ENCODE measurements around the gene C19orf81.
A peak's percentile ranks its signal among the peaks of the same experiment; 100 is the strongest.
"Not testable (repeated sequence)": the region's sequence is repeated elsewhere in the genome, so short reads cannot be mapped to it uniquely, and the experiment has no call there.

Gene C19orf81

DNA sequence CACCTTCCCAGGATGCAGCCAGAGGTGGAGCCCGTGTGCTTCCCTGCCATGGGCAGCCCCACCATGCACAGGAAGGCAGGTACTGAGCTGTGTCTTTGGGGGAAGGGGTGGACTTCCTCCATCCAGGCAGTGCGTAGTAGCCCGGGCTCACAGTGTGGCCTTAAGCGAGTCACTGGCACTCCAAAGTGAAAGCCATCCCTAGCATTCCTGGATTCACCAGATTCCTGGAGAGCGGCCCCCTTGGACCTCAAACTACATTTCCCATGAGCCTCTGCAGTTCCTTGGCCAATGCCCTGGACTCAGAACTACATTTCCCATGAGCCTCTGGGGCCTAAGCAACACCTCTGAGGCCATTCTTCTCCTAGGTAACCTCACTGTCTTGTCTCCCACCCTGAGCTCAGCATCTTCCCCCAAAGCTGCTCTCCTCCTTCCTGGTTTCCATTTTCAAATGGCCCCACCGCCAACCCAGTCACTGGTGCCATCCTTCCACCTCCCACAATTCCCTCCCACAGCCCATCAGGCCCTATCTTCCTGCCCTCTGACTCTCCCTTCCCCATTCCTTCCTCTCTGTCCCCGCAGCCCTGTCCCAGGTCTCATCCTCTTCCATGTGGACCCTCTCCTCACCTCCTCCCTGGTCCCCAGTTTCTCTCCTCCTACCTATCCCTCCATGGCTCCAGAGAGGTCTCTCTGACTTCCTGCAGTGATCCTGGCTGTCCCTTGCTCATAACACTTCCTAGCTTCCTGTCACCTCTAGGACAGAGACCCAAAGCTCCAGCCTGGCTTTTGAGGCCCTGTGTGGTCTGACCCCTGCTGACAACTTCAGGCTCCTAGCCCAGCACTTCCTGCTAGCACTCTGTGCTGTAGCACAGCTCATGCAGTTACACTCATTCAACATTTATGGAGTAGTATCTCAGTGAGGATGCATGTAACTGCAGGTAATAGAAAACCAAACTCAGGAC is at the start of gene C19orf81:
C19orf81 (plus strand) TSS at position 13 of the 959 bp plus-strand sequence; CDS start at position 13, 0 bp downstream.
- DNase-seq (ENCODE audit: low spot score): no peak

DNA sequence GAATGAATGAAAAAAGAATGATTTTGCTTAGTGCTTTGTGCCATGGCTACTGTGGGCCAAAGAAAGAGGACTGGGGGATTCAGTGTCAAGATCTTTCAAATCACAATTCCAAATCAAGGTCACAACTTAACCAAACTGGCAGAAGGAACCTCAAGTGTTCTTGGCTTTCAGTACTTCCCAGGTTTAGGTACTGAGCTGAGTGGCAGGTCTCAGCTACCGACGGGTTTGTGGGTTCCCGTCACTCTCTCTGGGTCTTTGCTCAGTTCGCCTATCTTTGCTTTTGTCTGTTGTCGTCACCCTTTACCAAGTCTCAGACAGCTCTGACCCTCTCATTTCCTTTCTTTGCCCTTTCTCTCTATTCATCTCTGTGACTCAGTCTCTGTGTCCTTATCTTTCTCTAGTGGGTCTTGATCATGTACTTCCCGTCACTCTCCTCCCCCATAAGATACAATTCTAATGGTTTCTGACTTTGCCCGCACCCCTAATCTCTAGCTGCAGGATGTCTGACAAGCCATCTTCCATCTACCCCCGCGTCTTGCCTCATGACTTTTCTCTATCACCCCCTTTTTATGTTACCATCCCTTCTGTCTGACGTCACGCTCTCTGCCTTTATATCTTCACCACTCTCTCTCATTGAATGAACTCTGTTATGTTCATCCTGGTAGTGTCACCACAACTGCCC is 47.7 kb upstream of the C19orf81 start:
- DNase-seq (ENCODE audit: low spot score): no peak

DNA sequence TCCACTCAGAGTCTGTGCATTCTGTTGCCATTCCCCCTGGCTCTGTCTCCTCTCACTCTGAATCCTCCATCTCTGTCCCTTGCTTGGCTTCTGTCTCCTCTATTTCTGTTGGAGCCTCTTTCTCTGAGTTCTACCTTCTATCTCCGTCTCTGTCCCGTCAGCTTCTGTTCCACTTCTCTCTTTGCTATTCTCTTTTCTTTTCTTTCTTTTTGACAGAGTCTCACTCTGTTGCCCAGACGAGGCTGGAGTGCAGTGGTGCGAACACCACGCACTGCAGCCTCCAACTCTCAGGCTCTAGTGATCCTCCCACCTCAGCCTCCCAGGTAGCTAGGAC is 47.2 kb upstream of the C19orf81 start:
- DNase-seq (ENCODE audit: low spot score): no peak

DNA sequence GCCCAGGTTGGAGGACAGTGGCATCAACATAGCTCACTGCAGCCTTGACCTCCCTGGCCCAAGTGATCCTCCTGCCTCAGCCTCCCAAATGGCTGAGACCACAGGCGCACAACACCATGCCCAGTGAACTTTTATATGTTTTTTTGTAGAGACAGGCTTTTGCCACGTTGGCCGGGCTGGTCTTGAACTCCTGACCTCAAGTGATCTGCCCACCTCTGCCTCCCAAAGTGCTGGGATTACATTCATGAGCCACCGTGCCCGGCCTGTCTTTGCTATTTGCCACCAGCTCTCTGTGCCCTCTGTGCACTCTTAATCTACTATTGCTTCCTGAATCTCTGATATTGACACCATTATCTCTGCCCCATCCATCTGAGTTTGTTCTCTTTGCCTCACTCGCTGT is 46.7 kb upstream of the C19orf81 start:
- no peak for DNase-seq (ENCODE audit: low spot score)

DNA sequence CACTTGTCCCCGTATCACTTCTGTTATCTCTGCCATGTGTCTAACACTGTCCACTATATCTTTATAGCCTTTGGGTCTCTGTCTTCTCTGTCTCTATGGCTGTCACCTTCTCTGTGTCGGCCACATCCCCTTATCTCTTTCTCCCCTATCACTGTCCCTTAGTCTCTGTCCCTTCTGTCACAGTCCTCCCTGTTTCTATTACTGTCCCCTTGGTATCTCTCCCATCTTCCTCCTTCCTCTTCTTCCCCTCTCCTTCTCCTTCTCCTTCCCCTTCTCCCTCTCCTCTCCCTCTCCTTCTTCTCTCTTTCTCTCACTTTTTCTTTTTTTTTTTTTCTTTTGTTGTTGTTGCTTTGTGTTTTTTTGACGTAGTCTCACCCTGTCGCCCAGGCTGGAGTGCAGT is 46.3 kb upstream of the C19orf81 start:
- no peak for DNase-seq (ENCODE audit: low spot score)

DNA sequence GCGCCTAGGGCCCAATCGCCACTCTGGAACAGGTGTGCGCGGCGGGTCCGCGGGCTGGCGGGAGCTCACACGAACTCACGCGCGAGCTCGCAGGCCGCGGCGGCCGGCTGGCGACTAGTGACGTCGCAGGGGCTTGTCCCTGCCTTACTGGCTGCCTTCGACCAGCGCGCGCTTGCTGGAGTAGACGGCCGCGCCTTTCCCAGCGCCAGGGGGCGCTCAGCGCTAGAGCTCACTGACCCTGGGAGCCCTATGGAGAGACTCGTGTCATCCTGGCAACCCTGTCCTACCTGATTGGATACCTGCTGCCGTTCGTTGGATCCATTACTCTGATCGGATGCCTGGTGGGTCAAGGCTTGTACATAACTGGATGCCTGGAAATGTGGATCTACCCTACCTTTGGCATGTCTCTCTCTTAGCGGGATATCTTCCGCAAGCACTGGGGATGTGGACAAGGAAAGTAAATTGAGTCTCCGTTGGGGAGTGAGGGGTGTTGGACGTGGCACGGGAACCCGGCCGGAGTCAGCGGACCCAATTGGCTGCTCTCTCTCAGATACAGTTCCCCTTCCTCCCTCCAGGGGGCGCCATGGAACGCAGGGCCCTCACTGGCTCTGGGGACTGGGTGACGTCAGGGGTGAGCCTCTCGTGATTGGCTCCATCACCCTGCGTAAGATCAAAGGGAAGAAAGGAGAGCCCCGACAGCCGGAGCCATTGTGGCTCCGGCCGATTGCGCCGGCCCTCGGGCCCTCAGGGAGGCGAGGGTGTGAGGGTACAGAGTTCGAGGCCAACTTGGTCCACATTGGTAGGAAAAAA is 44.8 kb upstream of the C19orf81 start:
- not testable (repeated sequence) for DNase-seq (ENCODE audit: low spot score)

DNA sequence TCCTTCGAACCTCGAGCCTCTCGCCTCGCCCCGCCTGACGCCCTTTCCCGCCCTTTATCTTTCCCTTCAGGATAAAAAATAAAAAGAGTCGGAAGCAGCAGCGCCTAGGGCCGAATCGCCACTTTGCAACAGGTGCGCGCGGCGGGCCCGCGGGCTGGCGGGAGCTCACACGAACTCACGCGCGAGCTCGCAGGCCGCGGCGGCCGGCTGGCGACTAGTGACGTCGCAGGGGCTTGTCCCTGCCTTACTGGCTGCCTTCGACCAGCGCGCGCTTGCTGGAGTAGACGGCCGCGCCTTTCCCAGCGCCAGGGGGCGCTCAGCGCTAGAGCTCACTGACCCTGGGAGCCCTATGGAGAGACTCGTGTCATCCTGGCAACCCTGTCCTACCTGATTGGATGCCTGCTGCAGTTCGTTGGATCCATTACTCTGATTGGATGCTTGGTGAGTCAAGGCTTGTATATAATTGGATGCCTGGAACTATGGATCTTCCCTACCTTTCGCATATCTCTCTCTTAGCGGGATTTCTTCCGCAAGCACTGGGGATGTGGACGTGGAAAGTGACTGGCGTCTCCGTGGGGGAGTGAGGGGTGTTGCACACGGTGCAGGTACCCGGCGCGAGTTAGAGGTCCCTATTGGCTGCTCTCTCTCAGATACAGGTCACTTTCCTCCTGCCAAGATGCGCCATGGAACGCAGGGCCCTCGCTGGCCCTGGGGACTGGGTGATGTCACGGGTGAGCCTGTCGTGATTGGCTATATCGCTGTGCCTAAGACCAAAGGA is 43.0 kb upstream of the C19orf81 start:
- DNase-seq (ENCODE audit: low spot score): peak; percentile 11

DNA sequence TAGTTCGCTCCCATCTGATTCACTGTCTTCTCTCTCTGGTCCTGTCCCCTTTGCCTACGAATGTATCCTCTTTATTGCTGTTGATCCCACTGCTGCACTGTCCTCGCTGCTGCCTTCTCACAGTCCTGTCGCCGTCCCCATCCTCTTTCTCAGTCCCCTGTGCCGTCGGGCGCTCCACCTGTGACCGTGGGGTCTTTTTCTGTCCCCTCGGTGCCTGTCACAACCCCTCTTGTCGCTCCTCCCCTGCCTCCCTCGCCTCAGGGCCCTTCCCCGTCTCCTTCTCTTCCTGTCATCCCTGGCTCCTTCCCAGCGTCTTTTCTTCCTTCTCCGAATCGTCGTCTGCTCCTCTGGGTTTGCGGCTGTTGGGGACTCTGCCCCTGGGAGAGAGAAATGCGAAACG is 41.9 kb upstream of the C19orf81 start:
- no peak for DNase-seq (ENCODE audit: low spot score)

DNA sequence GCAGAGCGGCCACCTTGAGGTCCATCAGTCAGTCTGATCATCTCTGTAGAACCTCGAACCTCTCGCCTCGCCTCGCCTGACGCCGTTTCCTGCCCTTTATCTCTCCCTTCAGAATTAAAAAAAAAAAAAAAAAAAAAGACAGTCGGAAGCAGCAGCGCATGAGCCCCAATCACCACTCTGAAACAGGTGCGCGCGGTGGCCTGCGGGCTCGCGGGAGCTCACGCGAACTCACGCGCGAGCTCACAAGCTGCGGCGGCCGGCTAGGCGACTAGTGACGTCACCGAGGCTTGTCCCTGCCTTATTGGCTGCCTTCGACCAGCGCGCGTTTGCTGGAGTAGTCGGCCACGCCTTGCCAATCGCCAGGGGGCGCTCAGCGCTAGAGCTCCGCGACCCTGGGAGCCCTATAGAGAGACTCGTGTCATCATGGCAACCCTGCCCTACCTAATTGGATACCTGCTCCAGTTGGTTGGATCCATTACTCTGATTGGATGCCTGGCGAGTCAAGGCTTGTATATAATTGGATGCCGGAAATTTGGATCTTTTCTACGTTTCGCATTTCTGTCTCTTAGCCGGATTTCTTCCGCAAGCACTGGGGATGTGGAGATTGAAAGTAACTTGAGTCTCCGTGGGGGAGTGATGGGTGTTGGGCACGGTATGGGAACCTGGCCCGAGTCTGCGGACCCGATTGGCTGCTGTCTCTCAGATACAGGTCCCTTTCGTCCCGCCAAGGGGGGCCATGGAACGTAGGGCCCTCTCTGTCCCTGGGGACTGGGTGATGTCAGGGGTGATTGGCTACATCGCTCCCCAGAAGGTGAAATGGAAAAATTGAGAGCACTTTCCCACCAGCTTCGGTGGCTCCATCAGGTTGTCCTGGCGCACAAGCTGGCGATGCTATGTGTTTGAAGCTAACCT is 41.1 kb upstream of the C19orf81 start:
- DNase-seq (ENCODE audit: low spot score): peak; percentile 79

DNA sequence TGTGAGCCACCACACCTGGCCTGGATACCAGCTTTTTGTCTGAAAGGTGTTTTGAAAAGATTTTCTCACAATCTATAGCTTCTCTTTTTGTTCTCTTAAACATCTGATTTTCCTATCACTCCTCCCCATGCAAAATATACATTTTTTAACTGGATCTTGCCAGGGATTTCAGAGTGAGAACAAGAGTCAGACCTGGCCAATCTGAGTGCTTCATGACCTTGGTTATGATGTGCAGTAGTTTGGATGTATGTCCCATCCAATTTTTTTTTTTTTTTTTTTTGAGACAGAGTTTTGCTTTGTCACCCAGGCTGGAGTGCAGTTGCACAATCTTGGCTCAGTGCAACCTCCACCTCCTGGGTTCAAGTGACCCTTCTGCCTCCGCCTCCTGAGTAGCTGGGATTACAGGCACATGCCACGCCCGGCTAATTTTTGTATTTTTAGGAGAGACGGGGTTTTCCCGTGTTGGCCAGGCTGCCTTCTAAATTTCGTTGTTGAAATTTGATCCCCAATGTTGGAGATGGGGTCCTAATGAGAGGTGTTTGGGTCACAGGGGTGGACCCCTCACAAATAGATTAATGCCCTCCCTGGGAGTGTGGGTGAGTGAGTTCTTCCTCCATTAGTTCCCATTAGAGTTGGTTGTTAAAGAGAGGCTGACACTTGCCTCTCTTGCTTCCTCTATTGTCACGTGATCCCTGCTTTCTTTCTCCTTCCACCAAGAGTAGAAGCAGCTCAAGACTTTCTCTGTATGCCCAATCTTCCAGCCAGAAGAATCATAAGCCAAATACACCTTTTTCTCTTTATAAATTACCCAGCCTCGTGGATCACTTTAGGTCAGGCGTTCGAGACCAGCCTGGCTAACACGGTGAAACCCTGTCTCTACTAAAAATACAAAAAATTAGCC is 36.5 kb upstream of the C19orf81 start:
- not testable (repeated sequence) for DNase-seq (ENCODE audit: low spot score)

DNA sequence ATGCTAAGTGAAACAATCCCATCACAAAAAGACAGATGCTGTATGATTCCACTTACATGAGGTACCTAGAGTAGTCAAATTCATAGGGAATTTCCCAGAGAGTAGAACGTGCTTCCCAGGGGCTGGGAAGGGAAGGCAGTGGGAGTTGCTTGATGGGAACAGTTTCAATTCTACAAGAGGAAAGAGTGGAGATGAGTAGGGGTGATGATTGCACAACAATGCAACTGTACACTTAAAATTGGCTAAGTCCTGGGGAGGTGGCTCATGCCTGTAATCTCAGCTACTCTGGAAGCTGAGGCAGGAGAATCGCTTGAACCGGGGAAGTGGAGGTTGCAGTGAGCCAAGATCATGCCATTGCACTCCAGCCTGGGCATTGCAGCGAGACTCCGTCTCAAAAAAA is 30.9 kb upstream of the C19orf81 start:
- not testable (repeated sequence) for DNase-seq (ENCODE audit: low spot score)

DNA sequence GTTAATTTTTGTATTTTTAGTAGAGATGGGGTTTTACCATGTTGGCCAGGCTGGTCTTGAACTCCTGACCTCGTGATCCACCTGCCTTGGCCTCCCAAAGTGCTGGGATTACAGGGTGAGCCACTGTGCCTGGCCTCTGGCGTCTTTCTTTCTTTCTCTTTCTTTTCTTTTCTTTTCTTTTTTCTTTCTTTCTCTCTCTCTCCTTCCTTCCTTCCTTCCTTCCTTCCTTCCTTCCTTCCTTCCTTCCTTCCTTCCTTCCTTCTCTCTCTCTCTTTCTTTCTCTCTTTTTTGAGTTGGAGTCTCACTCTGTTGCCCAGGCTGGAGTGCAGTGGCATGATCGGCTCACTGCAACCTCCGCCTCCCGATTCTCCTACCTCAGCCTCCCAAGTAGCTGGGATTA is 30.1 kb upstream of the C19orf81 start:
- not testable (repeated sequence) for DNase-seq (ENCODE audit: low spot score)

DNA sequence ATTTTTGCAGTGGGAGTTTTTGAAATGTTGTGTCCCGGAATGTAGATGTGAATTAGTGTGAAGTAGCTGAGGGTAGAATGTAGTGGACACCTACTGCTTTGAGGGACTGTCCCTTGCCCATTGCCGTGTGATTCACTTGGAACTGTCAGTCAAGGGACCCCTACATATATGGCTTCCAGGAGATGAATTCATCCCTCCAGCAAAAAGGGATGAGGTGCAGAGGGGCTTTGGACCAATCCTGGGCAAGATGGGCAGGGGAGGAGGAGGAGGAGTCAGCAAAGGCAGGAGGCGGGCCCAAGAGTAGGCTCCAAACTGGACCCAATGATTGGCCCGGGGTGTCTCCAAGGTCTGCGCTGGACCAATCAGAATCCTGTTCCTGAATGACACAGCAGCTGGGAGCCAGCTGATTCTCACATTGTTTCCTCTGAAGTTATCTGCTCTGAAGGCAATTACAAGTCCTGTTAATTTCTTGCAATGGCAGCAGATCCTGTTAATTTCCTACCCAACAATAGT is 28.8 kb upstream of the C19orf81 start:
- DNase-seq (ENCODE audit: low spot score): not testable (repeated sequence)

DNA sequence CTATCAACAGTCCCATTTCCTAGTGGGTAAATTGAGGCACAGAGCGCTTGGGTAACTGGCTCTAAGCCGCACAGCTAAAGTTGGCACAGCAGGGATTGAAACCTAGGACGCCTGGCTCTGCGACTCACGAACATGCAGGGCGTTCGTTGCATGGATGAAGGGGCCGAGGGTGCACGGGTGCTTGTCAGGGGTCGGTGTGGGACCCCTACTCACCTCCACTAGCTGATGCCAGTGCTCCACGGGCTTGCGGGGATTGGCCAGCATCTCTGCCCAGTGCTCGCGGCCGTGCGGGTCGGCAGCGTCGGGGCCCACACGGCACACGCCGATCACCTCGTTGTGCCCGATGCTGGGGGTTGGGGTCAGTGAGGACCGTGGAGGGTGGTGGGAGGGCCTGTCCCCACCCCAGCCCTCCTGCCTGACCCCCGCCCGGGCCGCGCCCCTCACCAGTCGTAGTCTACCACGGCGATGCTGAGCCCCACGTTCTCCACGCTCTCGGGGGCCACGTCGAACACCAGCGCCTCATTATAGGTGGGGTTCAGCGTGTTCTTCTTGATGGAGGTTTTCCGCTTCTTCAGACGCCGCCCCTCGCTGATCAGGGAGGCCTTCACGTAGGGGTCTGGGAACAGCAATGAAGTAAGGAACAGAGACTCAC is 24.2 kb upstream of the C19orf81 start:
- no peak for DNase-seq (ENCODE audit: low spot score)

DNA sequence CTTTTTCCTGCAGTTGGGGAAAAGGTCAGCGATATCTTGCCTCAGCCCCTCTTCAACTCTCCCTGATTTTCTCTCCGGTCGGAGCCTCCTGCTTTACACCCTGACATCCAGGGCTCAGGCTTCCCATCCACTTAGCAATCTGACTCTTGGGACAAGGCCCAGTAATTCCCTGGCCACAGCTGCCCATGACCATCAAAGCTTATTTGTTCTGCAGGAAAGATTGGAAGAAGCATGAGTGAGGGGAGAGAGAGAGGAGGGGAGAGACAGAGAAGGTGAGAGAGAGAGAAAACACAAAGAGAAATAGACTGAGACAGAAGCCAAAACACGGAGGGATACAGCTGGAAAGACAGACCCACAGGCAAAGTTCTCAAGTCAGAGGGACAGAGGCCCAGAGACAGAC is 23.2 kb upstream of the C19orf81 start:
- DNase-seq (ENCODE audit: low spot score): no peak

DNA sequence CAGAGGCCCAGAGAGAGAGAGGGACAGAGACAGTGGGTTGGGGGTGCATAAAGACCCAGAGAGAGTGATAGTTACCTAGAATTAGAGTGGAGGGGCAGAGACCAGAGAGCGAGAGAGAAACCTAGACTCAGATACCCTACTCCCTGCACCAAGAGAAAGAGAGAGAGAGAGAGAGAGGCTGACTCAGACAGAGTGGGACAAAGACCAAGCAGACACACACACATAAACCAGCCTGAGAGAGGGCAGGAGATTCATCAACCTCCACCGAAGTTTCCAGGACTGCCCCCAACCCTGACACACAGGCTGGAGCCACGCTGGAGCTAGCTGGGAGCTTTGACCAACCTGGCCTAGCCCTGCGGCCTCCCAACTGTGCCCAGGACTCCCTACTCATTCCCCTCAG is 22.4 kb upstream of the C19orf81 start:
- no peak for DNase-seq (ENCODE audit: low spot score)

DNA sequence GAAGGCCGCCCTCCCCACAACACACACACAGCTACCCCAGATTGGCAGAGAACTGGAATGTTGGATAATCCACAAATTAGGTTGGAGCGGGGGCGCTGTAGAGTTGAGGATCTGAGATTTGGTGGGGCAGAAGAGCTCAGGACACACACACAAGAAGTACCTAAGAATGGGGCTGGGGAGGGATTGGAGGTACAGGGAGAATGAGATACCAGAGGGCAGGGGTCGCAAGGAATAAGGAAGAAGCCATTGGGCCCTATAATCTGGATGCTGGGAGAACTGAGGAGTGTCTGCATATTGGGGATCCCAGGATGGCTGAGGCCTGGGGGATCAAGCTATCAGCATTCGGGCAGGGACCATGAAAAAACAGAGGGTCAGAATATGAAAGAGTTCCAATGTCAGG is 21.1 kb upstream of the C19orf81 start:
- no peak for DNase-seq (ENCODE audit: low spot score)

DNA sequence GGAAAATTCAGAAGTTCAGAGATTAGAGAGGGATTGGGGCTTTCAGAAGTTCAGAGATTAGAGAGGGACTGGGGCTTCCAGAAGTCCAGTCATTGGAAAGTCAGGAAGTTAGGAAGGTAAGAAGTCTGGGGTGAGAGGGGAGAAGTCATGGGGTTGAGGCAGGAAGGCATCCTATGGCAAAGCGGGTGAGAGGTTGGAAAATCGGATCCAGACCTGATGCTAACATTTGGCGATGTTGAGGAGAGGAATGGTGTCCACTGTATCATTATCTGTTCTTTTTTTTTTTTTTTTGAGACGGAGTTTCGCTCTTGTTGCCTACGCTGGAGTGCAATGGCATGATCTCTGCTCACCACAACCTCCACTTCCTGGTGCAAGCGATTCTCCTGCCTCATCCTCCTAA is 20.7 kb upstream of the C19orf81 start:
- no peak for DNase-seq (ENCODE audit: low spot score)

DNA sequence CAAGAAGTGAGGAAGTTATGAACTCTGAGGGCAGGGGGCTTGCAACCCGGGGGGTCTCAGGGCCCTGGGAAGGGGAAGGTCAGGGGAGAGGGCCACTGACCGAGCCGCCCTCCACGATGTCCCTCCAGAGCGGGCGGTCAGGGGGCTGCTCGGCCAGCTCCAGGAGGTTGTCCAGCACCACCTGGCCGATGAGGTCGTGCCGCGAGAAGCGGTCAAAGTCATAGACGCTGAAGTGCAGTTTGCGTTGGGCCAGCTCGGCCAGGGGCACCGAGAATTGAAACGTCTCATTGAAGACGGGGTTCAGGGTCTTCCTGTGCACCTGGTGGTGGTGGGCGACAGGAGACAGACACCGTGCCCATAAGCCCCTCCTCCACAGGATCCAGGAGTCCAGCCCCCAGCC is 20.1 kb upstream of the C19orf81 start:
- no peak for DNase-seq (ENCODE audit: low spot score)
